Amygdala (tissue), 56 donors: ENCODE results near the gene GNB3.

Experiments
- DNase-seq, 56 donors: peaks; one replicate each; lab custom pipeline; 2025; lab: John Stamatoyannopoulos, UW

Gene GNB3

GRCh38 chr12:6840761-6841515, at the start of gene GNB3:
TSS of gene GNB3 (plus strand) at chr12:6840925. CDS start at chr12:6841288, 363 bp downstream.
- no peak for DNase-seq

- no peak for DNase-seq
Measured at GRCh38 chr12:6791931-6792520, 48.7 kb upstream of the GNB3 start.

- peak in 21 of 56 donors; percentile 10 to 52 (median 25) for DNase-seq
Measured at GRCh38 chr12:6792522-6793201, 48.1 kb upstream of the GNB3 start.

GRCh38 chr12:6795088-6795487, 45.6 kb upstream of the GNB3 start:
- no peak for DNase-seq

- DNase-seq, result no peak
Measured at GRCh38 chr12:6796576-6796975, 44.1 kb upstream of the GNB3 start.

- no peak for DNase-seq
Measured at GRCh38 chr12:6799147-6799546, 41.6 kb upstream of the GNB3 start.

- no peak for DNase-seq
Measured at GRCh38 chr12:6807170-6807569, 33.6 kb upstream of the GNB3 start.

GRCh38 chr12:6809056-6809455, 31.7 kb upstream of the GNB3 start:
- DNase-seq, result no peak

GRCh38 chr12:6810758-6811157, 30.0 kb upstream of the GNB3 start:
- DNase-seq, result no peak

- no peak for DNase-seq
Measured at GRCh38 chr12:6813363-6813762, 27.4 kb upstream of the GNB3 start.

GRCh38 chr12:6816598-6816997, 24.1 kb upstream of the GNB3 start:
- DNase-seq, result no peak

- DNase-seq, result no peak
Measured at GRCh38 chr12:6817098-6817497, 23.6 kb upstream of the GNB3 start.

GRCh38 chr12:6817662-6818157, 23.0 kb upstream of the GNB3 start:
- DNase-seq, result no peak

- no peak for DNase-seq
Measured at GRCh38 chr12:6818222-6818621, 22.5 kb upstream of the GNB3 start.

- DNase-seq, result no peak
Measured at GRCh38 chr12:6818645-6819044, 22.1 kb upstream of the GNB3 start.

- no peak for DNase-seq
Measured at GRCh38 chr12:6819106-6820030, 21.4 kb upstream of the GNB3 start.

GRCh38 chr12:6820166-6820565, 20.6 kb upstream of the GNB3 start:
- DNase-seq, result no peak

GRCh38 chr12:6821591-6822425, 18.9 kb upstream of the GNB3 start, which contains the start of gene GPR162:
TSS of gene GPR162 (plus strand) at chr12:6821821. CDS start at chr12:6823899, 2,078 bp downstream.
- peak in 33 of 56 donors; percentile 22 to 82 (median 65) for DNase-seq

GRCh38 chr12:6822426-6823135, 18.1 kb upstream of the GNB3 start:
- DNase-seq, result peak in 1 of 56 donors; percentile 40
